HG03469 (cell line): ENCODE data around the gene PHF12.

Experiments
- ATAC-seq: cut with Tn5 transposase; IDR thresholded peaks from one replicate; pipeline ENCODE4 v1.9.1; 2021; ENCODE audit warnings: mild to moderate bottlenecking, moderate library complexity, moderate number of reproducible peaks; ENCODE audit not compliant: unreplicated experiment

The PHF12 gene

GRCh38 chr17:28862561-28862960 lies 88.8 kb downstream of the PHF12 start:
- ATAC-seq: no peak

GRCh38 chr17:28861393-28862203 lies 89.7 kb downstream of the PHF12 start:
- no peak for ATAC-seq

GRCh38 chr17:28860363-28860808 lies 90.9 kb downstream of the PHF12 start:
- no peak for ATAC-seq

GRCh38 chr17:28858801-28859355 lies 92.4 kb downstream of the PHF12 start:
- ATAC-seq: no peak

DNA sequence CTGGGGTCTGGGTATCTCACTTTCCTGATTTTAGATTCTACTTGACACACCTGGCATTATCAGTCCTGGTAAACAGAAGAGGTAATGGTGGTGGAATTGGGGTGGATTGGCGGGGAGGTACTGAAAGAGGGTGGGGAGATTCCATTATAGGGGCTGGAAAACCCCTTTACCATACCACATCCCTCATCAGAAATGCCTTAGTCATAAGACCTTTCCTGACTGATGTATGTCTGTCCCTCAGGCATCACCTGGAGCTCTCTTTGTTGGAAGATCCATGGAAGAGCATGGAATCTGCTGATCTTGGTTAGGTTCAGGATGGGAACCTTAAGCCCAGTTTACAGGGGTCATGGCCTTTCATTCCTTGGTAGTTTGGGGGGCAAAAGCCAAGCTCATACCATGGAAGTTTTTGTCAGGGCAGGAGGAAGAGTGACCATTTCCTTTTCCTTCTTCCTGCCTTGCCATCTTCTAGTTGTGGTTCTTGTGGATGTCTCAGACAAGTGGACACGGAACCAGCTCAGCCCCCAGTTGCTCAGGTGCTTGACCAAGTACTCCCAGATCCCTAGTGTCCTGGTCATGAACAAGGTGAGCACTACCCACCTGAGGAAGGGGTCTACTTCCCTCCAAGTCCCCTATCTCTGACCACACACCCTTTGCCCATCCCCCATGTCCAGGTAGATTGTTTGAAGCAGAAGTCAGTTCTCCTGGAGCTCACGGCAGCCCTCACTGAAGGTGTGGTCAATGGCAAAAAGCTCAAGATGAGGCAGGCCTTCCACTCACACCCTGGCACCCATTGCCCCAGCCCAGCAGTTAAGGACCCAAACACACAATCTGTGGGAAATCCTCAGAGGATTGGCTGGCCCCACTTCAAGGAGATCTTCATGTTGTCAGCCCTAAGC lies 93.2 kb downstream of the PHF12 start:
- no peak for ATAC-seq

DNA sequence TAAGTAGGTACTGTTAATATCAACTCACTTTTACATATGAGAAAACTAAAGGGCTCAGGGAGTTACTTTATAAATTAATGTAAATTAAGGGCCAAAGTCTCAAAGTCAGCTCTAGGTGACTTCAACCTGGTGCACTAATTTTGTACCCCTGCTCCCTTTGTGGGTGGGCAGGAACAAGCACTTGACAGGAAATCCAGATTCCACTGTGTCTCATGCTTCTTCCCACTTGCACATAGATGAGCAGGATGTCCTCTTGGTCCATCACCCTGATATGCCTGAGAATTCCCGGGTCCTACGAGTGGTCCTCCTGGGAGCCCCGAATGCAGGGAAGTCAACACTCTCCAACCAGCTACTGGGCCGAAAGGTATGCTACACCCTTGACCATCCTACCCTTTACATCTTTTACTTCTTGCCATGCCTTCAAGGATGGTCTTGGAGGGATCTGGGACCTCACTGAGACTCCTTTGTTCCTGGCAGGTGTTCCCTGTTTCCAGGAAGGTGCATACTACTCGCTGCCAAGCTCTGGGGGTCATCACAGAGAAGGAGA lies 95.2 kb downstream of the PHF12 start:
- no peak for ATAC-seq

GRCh38 chr17:28855336-28855679 lies 96.0 kb downstream of the PHF12 start:
- ATAC-seq: no peak
